Smooth muscle cell (in vitro differentiated cells): ENCODE measurements around the gene PSMF1. TPM values are rescaled to one million over a fixed set of nuclear protein-coding genes. Genes with fewer than 3 reads are reported as not detected.

Experiments used
- DNase-seq: peaks from one replicate; lab custom pipeline; 2025; ENCODE audit not compliant: unreplicated experiment; lab: John Stamatoyannopoulos, UW
- H2AFZ ChIP-seq: fragments of 200-600 bp; sonication (generic); 2 replicates; pipeline ENCODE4 v1.6.0; 2016; ENCODE audit warnings: antibody characterized with exemption, low read depth, mild to moderate bottlenecking
- H3F3A ChIP-seq: fragments of 200-600 bp; sonication (generic); 2 replicates; pipeline ENCODE4 v1.6.0; 2017; ENCODE audit warnings: antibody characterized with exemption, low read depth
- H3K27ac ChIP-seq: fragments of 200-600 bp; sonication (generic); 2 replicates; pipeline ENCODE4 v1.5.1; 2016; ENCODE audit warnings: low read depth, mild to moderate bottlenecking
- H3K27me3 ChIP-seq: fragments of 200-600 bp; sonication (generic); 2 replicates; pipeline ENCODE4 v1.6.1; 2016; ENCODE audit warnings: low read depth, mild to moderate bottlenecking
- H3K36me3 ChIP-seq: fragments of 200-600 bp; sonication (generic); 2 replicates; pipeline ENCODE4 v1.5.1; 2016; ENCODE audit warnings: low read depth
- H3K4me1 ChIP-seq: fragments of 200-600 bp; sonication (generic); 2 replicates; pipeline ENCODE4 v1.5.1; 2016; ENCODE audit warnings: low read depth
- H3K4me2 ChIP-seq: fragments of 200-600 bp; sonication (generic); 2 replicates; pipeline ENCODE4 v1.6.0; 2016; ENCODE audit warnings: mild to moderate bottlenecking
- H3K4me3 ChIP-seq: fragments of 200-600 bp; sonication (generic); 2 replicates; pipeline ENCODE4 v1.5.1; 2016; ENCODE audit warnings: mild to moderate bottlenecking
- H3K79me2 ChIP-seq: fragments of 200-600 bp; sonication (generic); 2 replicates; pipeline ENCODE4 v1.6.0; 2016; ENCODE audit warnings: low read depth, mild to moderate bottlenecking
- H3K9ac ChIP-seq: fragments of 200-600 bp; sonication (generic); 2 replicates; pipeline ENCODE4 v1.6.0; 2016; ENCODE audit warnings: low read depth
- H3K9me3 ChIP-seq: fragments of 200-600 bp; sonication (generic); replicated peaks from 2 replicates; pipeline ENCODE4 v1.5.1; 2016; ENCODE audit warnings: low read depth
- H4K20me1 ChIP-seq: fragments of 200-600 bp; sonication (generic); 2 replicates; pipeline ENCODE4 v1.6.0; 2016; ENCODE audit warnings: low read depth
- WGBS: methylation state at CpG from one replicate; pipeline ENCODE4 v1.1.7; 2016; ENCODE audit warnings: low lambda C conversion rate; 5-methylcytosine and 5-hydroxymethylcytosine counted together
- polyA plus RNA-seq: library from polyadenylated mRNA; unstranded; fragments of >200 nt; fragmentation: Nextera tagmentation; extraction: Ambion mirVana; gene quantifications from 2 replicates; pipeline ENCODE4 v1.2.1, GENCODE V29; 2016
- total RNA-seq: library from RNA; depleted of rRNA; stranded (reverse); fragments of >200 nt; gene quantifications from 2 replicates; pipeline ENCODE4 v1.2.3, GENCODE V29; 2014
- TF ChIP-seq, protein P1 (sequence below): fragments of 200-600 bp; sonication (generic); IDR thresholded peaks from 2 replicates; pipeline ENCODE4 v1.5.1; 2017; ENCODE audit warnings: borderline replicate concordance, mild to moderate bottlenecking, antibody characterized with exemption; ENCODE audit not compliant: insufficient read depth, poor library complexity, severe bottlenecking

The PSMF1 gene
- total and polyA plus RNA-seq, 2 experiments from 2014 or later = 120 to 246 TPM

DNA sequence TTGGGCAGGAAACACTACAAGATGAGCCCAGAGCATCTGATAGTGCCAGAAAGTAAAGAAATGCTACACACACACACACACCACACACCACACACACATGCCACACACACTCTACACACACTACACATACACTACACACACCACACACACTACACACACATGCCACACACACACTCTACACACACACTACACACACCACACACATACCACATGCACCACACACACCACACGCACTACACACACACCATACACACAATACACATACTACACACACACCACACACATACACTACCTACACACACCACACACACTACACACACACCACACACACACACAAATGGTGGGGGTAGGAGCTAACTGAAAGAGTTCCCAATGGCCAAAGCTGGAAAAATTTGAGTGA is 69.9 kb downstream of the PSMF1 start:
- Histone ChIP-seq H3K9ac (no peak overlapping the region), H3K4me1 (no peaks in the 10 kb centered on the region), H2AFZ (no peak overlapping the region), H3F3A (no peaks in the 10 kb centered on the region), H3K9me3 (no peaks in the 10 kb centered on the region), H3K4me2 (no peak overlapping the region), H3K27me3 (peaks cover 34% of the 10 kb centered on the region), H3K4me3 (no peak overlapping the region), H4K20me1 (no peaks in the 10 kb centered on the region), H3K36me3 (no peaks in the 10 kb centered on the region), H3K79me2 (no peaks in the 10 kb centered on the region), H3K27ac (no peak overlapping the region)
- TF ChIP-seq, protein P1, sequence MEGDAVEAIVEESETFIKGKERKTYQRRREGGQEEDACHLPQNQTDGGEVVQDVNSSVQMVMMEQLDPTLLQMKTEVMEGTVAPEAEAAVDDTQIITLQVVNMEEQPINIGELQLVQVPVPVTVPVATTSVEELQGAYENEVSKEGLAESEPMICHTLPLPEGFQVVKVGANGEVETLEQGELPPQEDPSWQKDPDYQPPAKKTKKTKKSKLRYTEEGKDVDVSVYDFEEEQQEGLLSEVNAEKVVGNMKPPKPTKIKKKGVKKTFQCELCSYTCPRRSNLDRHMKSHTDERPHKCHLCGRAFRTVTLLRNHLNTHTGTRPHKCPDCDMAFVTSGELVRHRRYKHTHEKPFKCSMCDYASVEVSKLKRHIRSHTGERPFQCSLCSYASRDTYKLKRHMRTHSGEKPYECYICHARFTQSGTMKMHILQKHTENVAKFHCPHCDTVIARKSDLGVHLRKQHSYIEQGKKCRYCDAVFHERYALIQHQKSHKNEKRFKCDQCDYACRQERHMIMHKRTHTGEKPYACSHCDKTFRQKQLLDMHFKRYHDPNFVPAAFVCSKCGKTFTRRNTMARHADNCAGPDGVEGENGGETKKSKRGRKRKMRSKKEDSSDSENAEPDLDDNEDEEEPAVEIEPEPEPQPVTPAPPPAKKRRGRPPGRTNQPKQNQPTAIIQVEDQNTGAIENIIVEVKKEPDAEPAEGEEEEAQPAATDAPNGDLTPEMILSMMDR = no peak
- 100% methylated on average over 1 of the region's 1 CpG for WGBS
- DNase-seq = no peak

DNA sequence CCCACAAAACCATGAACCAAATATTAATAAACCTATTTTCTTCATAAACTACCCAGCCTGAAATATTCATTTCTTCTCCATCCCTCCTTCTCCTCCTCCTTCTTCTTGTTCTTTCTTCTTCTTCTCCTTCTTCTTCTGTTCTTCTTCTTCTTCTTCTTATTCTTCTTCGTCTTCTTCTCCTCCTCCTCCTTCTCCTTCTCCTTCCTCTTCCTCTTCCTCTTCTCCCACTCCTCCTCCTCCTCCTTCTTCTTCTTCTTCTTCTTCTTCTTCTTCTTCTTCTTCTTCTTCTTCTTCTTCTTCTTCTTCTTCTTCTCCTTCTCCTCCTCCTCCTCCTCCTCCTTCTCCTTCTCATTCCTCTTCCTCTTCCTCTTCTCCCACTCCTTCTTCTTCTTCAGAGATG is 71.4 kb downstream of the PSMF1 start:
- no peaks in the 10 kb centered on the region for H3K36me3 ChIP-seq
- H3K27me3 ChIP-seq = peaks cover 20% of the 10 kb centered on the region
- H2AFZ ChIP-seq = no peak overlapping the region
- TF ChIP-seq, protein P1 = no peak
- DNase-seq = no peak
- H3K9me3 ChIP-seq = no peaks in the 10 kb centered on the region
- no peak overlapping the region for H3K4me2 ChIP-seq
- H3K79me2 ChIP-seq = no peaks in the 10 kb centered on the region
- H3K27ac ChIP-seq = no peak overlapping the region
- H3K9ac ChIP-seq = no peak overlapping the region
- WGBS = 100% methylated on average over 1 of the region's 1 CpG
- no peaks in the 10 kb centered on the region for H3K4me1 ChIP-seq
- no peak overlapping the region for H3K4me3 ChIP-seq
- H4K20me1 ChIP-seq = no peaks in the 10 kb centered on the region
- no peaks in the 10 kb centered on the region for H3F3A ChIP-seq

DNA sequence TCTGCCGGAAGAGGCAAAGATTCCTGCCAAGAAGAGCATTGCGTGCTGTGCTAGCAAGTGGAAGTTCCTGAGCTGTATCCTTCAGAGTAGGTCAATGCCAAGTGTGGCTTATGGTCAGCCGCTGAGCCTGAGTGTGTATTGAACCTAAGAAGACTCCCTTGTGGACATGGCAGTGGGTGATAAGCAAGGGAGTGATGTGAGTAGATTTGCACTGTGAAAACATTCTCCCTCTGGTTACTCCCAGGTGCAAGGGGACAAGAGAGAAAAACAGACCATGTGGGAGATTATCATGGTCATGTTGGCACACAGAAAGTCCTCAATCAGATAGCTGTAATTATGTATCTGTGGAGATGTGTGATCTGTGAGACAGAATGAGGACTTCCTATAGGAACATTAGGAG is 72.4 kb downstream of the PSMF1 start:
- H3K27ac ChIP-seq = no peak overlapping the region
- no peaks in the 10 kb centered on the region for H3K4me1 ChIP-seq
- no peak overlapping the region for H3K4me2 ChIP-seq
- WGBS = 89% methylated on average over 3 of the region's 3 CpGs
- peaks cover 12% of the 10 kb centered on the region for H3K27me3 ChIP-seq
- no peaks in the 10 kb centered on the region for H4K20me1 ChIP-seq
- no peaks in the 10 kb centered on the region for H3F3A ChIP-seq
- no peaks in the 10 kb centered on the region for H3K9me3 ChIP-seq
- no peaks in the 10 kb centered on the region for H3K79me2 ChIP-seq
- H3K36me3 ChIP-seq = no peaks in the 10 kb centered on the region
- no peak overlapping the region for H3K4me3 ChIP-seq
- DNase-seq = no peak
- no peak overlapping the region for H3K9ac ChIP-seq
- TF ChIP-seq, protein P1 = no peak
- H2AFZ ChIP-seq = no peak overlapping the region

DNA sequence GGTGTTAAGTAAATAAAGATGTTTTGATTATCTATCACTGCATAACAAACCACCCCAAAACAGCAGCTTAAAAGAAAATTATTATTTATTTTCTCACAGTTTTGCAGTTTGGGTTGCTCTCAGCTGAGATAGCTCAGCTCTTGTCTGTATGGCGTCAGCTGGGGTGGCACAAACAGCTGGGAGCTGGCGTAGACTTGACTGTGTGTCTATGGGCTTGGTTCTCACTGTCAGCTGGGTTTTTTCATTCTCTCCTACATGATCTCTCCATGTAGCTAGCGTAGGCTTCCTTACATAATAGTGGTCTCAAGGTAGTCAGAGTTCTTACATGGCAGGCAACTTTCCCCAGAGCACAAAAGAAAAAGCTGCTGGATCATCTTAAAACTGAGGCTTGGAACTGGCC is 72.9 kb downstream of the PSMF1 start:
- H3K9ac ChIP-seq = no peak overlapping the region
- no peak overlapping the region for H2AFZ ChIP-seq
- H3K36me3 ChIP-seq = no peaks in the 10 kb centered on the region
- peaks cover 13% of the 10 kb centered on the region for H3K27me3 ChIP-seq
- no peak overlapping the region for H3K4me3 ChIP-seq
- no peak overlapping the region for H3K4me2 ChIP-seq
- H3F3A ChIP-seq = no peaks in the 10 kb centered on the region
- WGBS = 89% methylated on average over 3 of the region's 3 CpGs
- no peak for DNase-seq
- no peaks in the 10 kb centered on the region for H3K79me2 ChIP-seq
- TF ChIP-seq, protein P1 = no peak
- H4K20me1 ChIP-seq = no peaks in the 10 kb centered on the region
- H3K27ac ChIP-seq = no peak overlapping the region
- H3K9me3 ChIP-seq = no peaks in the 10 kb centered on the region
- H3K4me1 ChIP-seq = no peaks in the 10 kb centered on the region
